ENCODE results near the gene PLXNA2.

PLXNA2 gene

GRCh38 chr1:208036918-208037766, 207.0 kb downstream of the PLXNA2 start:
- DNase-seq: no peak

GRCh38 chr1:208036106-208036808, 207.9 kb downstream of the PLXNA2 start:
- DNase-seq: no peak

- DNase-seq: no peak
Observed at GRCh38 chr1:208034135-208034534, 210.0 kb downstream of the PLXNA2 start.

- DNase-seq: no peak
Observed at GRCh38 chr1:208033236-208033635, 210.9 kb downstream of the PLXNA2 start.

GRCh38 chr1:208031932-208032320, 212.3 kb downstream of the PLXNA2 start:
- DNase-seq: no peak

GRCh38 chr1:208031316-208031931, 212.8 kb downstream of the PLXNA2 start:
- DNase-seq: no peak

GRCh38 chr1:208030288-208031091, 213.7 kb downstream of the PLXNA2 start:
- DNase-seq: no peak

- DNase-seq: no peak
Observed at GRCh38 chr1:208029381-208030287, 214.6 kb downstream of the PLXNA2 start.

GRCh38 chr1:208028526-208028925, 215.7 kb downstream of the PLXNA2 start:
- DNase-seq: no peak

GRCh38 chr1:208027861-208028260, 216.3 kb downstream of the PLXNA2 start:
- DNase-seq: no peak

GRCh38 chr1:208026880-208027438, 217.2 kb downstream of the PLXNA2 start:
- no peak for DNase-seq

- DNase-seq: no peak
Observed at GRCh38 chr1:208025031-208025430, 219.2 kb downstream of the PLXNA2 start.

GRCh38 chr1:208024406-208024805, 219.8 kb downstream of the PLXNA2 start:
- no peak for DNase-seq

- DNase-seq: no peak
Observed at GRCh38 chr1:208019257-208019656, 224.9 kb downstream of the PLXNA2 start.

- no peak for DNase-seq
Observed at GRCh38 chr1:208015255-208015654, 228.9 kb downstream of the PLXNA2 start.

GRCh38 chr1:208013210-208013609, 231.0 kb downstream of the PLXNA2 start:
- DNase-seq: no peak

- no peak for DNase-seq
Observed at GRCh38 chr1:208012721-208013120, 231.5 kb downstream of the PLXNA2 start.

GRCh38 chr1:208010487-208011071, 233.6 kb downstream of the PLXNA2 start:
- DNase-seq: no peak

- no peak for DNase-seq
Observed at GRCh38 chr1:208009706-208010444, 234.3 kb downstream of the PLXNA2 start.

GRCh38 chr1:208009303-208009702, 234.9 kb downstream of the PLXNA2 start:
- no peak for DNase-seq
